HG03439 (cell line): ENCODE results near the gene MYEF2.

Source experiments
- ATAC-seq: cut with Tn5 transposase; IDR thresholded peaks from one replicate; pipeline ENCODE4 v1.9.1; 2021; ENCODE audit warnings: mild to moderate bottlenecking, moderate library complexity; ENCODE audit not compliant: unreplicated experiment

Gene MYEF2

DNA sequence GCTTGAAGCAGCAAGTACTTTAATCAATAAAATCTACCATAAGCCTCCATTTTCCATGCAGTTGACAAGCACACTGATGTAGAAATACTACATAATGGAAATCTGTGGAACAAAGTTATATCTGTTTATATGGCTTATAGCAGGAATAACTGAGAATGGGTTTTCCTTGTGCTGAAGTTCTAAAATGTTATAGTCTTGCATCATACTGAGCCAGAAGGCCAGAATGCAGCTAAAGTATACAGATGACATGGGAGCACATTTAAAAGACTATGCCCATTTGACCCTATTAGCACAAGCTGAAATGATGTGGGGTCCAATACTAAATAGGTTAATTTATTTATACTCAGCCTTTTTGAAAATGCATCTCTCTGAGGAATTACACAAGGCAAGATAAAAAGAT lies 32.2 kb downstream of the MYEF2 start:
- no peak for ATAC-seq

GRCh38 chr15:48144889-48145288 lies 33.2 kb downstream of the MYEF2 start:
- no peak for ATAC-seq

- ATAC-seq, result no peak
Measured at GRCh38 chr15:48143856-48144255, 34.2 kb downstream of the MYEF2 start.

DNA sequence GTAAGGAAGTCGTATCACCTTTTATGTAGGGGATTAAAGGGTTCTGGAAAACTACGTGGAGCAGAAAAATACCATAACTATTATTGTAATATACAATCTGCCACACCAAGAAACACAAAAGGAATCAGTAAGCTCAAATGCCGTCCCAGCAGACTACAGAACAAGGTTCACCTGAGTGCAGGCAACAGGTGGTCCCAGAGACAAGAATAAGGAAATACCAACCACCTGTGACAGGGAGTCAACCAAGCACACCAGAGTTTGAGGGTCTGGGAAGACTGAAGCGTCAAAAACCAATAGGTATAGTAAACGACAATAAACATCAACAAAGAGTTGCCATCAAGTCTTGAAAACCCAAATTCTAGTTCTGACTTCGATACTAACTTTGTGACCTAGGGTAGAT lies 45.2 kb downstream of the MYEF2 start:
- no peak for ATAC-seq

DNA sequence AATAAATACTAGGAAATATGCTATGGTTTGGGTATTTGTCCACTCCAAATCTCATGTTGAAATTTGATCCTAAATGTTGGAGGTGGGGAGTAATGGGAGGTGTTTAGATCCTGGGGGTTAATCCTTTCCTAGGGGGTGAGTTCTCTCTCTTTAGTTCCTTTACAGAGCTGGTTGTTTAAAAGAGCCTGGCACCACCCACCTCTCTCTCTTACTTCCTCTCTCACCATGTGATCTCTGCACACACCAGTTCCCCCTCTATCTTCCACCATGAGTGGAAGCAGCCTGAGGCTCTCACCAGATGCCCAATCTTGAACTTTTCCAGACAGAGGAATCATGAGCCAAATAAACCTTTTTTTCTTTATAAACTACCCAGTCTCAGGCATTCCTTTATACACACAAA lies 46.8 kb downstream of the MYEF2 start:
- no peak for ATAC-seq

DNA sequence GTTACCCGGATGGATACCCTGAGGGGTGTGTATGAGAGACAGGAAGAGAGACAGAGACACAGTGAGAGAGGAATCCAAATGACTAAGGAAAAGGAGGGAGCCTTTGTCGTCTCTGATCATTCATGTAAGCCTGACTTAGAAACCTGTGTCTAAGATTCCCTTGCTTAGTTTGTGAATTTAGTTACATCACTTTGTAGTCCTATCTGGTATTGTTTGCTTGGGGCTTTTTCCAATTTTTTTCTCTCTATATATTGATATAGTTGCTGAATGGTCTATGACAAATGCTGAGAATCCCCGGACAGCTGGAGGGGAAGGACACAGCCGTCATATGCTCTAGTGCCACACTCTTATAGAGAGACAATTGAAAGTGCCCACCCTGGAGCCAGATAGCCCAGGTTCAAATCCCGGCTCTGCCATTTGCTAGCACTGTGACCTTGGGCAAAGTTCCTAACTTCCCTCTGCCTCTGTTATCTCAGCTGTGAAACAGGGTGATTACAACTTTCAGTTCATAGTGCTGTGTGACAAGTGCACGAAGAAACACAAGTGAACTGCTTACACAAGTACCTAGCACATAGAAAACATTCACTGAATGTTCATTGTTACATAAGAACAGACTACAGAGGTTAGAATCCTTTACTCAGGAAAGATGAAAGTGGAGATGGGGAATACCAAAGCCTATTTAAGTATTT lies 51.3 kb downstream of the MYEF2 start:
- no peak for ATAC-seq

DNA sequence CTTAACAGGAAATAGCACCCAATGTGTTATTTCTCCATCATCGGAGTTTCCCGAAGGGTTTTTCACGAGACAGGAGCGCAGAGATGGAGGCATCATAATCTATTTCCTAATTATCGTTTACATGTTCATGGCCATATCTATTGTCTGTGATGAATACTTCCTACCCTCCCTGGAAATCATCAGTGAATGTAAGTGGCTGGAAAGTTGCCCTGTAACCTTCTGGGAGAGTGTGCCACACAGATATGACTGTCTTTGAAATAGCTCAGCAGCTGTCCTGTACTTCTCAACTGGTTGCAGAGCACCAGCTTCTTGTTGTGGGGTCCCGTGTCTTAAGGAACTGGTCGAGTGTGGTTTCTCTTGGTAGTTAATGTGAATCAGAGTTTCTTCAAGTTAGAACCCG lies 56.2 kb downstream of the MYEF2 start:
- ATAC-seq, result no peak

GRCh38 chr15:48120745-48121144 lies 57.4 kb downstream of the MYEF2 start, which contains the start of gene SLC24A5:
Gene SLC24A5 (plus strand): TSS chr15:48120990. CDS start chr15:48121045, 55 bp downstream.
- ATAC-seq, result no peak

DNA sequence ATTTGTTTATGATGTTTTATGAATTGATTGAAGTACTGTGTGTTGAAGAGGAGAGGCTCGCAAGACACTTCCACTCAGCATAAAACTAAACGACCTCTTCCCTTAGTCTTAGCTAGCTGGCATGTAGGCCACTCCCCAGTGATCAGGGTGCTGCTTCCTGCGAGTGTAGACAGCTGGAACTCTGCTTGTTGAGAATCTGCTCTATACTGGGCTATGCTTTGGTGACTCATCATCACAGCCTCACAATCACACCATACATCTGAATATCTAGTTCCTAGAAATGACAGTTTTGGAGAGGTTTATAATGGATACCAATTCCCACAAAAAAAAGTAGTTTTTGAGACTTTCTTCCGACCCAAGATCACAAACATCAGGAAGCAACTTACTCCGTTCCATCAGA lies 58.8 kb downstream of the MYEF2 start:
- ATAC-seq, result no peak

DNA sequence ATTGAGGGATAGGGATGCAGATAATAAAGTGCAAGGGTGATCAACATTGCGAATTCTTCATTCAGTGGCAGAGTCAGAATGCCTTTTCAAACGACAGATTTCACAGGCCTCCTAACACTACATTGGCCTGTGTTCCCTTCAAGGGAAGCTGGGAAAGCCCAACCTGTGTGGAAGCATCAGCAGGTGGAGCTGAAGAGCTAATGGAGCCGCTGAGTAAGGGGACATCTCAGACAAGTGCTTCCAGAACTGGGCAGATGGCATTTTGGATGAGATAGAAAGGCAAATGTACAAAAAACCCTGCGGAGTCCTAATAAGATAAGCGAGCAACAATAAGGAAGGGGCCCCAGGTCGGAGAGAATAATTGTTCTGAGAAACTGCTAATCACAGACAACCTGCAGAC lies 65.9 kb downstream of the MYEF2 start:
- ATAC-seq, result no peak

DNA sequence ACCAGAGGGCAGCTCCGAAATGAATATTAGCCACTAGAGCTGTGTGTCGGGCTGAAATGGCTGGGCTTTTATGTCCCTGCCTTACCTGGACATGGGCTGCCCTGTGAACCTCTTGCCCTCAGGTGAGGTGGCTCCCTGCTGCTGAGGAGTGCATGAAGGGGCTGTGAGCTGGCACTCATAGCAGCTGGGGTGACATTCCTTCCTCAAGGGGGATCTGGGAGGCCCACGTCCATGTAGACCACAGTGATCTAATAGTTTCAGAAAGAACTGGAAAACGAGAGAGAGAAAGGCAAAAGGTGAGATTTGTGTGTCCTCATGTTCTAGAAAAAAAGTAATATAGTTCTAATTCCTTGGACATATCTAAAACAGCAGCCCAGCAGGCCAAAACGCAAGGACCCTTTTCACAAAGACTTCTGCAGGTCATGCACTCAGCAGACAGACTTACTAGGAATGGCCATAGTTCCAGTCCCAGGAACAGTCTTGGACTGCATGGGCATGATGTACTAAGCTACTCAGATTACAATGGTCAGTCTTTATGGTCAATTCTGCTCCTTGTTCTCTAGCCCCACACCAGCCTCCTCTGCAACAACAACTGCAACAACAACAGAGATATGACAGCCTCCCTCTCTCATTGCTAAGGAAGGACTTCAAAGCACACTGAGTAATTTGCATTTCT lies 68.1 kb downstream of the MYEF2 start:
- ATAC-seq, result no peak

DNA sequence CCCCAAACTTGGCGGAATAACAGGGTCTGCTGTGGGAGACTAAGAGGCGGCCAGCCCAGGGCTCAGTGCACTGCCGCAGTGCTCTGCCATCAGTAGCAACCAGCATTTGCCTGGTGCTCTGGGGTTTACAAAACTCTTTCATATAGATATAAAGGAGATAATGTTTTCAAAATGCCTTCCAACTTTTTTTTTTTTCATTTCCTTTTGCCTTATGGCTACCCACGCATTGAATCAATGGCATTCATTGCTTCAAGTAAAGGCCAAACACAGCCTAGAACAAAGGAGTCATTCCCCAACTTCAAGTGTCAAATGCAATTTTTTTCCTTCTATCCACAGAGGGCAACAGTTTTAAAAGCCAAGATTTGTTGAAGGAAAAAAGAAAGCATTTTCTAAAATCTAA lies 68.9 kb downstream of the MYEF2 start:
- no peak for ATAC-seq

DNA sequence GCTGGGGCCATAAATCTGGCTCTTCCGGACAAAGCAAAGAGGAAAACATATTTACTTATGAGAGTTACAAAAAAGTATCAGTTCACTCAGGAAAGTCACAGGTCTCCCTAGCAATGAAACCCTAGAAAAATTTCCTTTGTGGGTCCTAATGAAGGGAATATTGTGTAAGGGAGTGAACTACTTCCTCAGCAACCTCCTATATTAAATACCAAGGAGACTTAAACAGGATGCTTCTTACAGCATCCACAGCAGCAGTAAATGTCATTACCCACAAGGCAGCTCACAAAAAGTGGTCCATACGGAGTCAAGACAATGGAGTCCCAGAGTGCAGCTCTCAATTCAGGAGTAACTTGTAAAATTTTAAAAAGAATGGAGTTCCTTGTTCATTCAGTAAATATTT lies 72.2 kb downstream of the MYEF2 start:
- no peak for ATAC-seq

- ATAC-seq, result no peak
Measured at GRCh38 chr15:48103647-48104046, 74.4 kb downstream of the MYEF2 start.

- ATAC-seq, result no peak
Measured at GRCh38 chr15:48102167-48102566, 75.9 kb downstream of the MYEF2 start.

- no peak for ATAC-seq
Measured at GRCh38 chr15:48101376-48101961, 76.6 kb downstream of the MYEF2 start.

- no peak for ATAC-seq
Measured at GRCh38 chr15:48097264-48097663, 80.8 kb downstream of the MYEF2 start.

- ATAC-seq, result no peak
Measured at GRCh38 chr15:48096813-48097212, 81.3 kb downstream of the MYEF2 start.

- ATAC-seq, result no peak
Measured at GRCh38 chr15:48096355-48096786, 81.7 kb downstream of the MYEF2 start.

DNA sequence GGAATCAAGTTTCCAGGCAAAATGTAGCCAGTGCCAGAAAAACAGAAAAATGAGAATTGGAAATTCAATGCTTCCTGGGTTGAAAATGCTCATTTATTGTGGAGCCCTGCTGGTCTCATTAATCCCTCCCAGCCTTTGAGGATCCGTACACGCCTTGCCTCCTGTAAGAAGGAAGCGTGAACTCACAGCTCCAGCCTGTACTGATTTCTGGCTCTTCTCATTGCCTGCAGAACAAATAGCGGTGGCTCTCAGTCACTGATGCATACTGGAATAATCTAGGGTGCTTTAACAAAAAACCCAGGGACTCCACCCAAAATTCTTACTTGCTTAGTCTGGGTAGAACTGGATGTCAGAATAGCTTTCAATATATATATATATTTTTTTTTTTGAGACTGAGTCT lies 86.6 kb downstream of the MYEF2 start:
- ATAC-seq, result no peak

- ATAC-seq, result no peak
Measured at GRCh38 chr15:48090666-48091065, 87.4 kb downstream of the MYEF2 start.

GRCh38 chr15:48090115-48090514 lies 88.0 kb downstream of the MYEF2 start:
- no peak for ATAC-seq
